HCT116 (cell line): ENCODE data around the gene RWDD2A. TPM values are rescaled to one million over a fixed set of nuclear protein-coding genes. Genes with fewer than 3 reads are reported as not detected.

ENCODE experiments used
- ATAC-seq: fragments of 200-7000 bp; cut with Tn5 transposase; 2 replicates; pipeline ENCODE4 v1.9.1; 2020; ENCODE audit warnings: mild to moderate bottlenecking, moderate library complexity
- BruUV-seq: library from RNA; stranded (reverse); fragments of 400-500 nt; replicated peaks from 2 replicates; lab custom pipeline; 2021; lab: Mats Ljungman, UMichigan
- CTCF ChIA-PET: fragments of 300-600 bp; sonication (Branson Sonifier 250); formaldehyde crosslinking; loops from one replicate; lab custom pipeline; 2021; ENCODE audit warnings: antibody characterized with exemption; lab: Charles Lee
- POLR2A ChIA-PET: fragments of 300-600, 350-600 bp; sonication (Branson Sonifier 250); formaldehyde crosslinking; loops from one replicate; lab custom pipeline; 2021; ENCODE audit warnings: antibody characterized with exemption; lab: Charles Lee
- RAD21 ChIA-PET, 2 experiments: fragments of 300-600 bp; sonication (Branson Sonifier 250); formaldehyde crosslinking; loops; one replicate each; lab custom pipeline; 2023; ENCODE audit warnings: low total read pairs in 2 of 2; ENCODE audit not compliant: uncharacterized antibody in 2 of 2, unreplicated experiment in 2 of 2, low non-redundant PET in 1 of 2; lab: Charles Lee
- DNase-seq: peaks from one replicate; pipeline ENCODE4 v3.0.0-alpha.2; 2010; ENCODE audit warnings: low read depth, low spot score
- H2AFZ ChIP-seq: fragments of 200-600 bp; shearing (Covaris generic), sonication (generic); 2 replicates; pipeline ENCODE4 v1.6.1; 2017; ENCODE audit warnings: low read depth, mixed run types, mixed read lengths, antibody characterized with exemption, low read length; ENCODE audit not compliant: poor library complexity, severe bottlenecking
- H3K27ac ChIP-seq: 2 replicates; pipeline ENCODE4 v1.5.1; 2012; ENCODE audit warnings: low read depth, low read length
- H3K27me3 ChIP-seq: fragments of 200-600 bp; sonication (generic); 2 replicates; pipeline ENCODE4 v1.6.1; 2016; ENCODE audit warnings: mixed run types, low read length, mixed read lengths; ENCODE audit not compliant: insufficient read depth
- H3K36me3 ChIP-seq, 2 experiments: fragments of 200-500 bp in 1 of 2; fragments of 200-600 bp in 1 of 2; sonication (Bioruptor generic) in 1 of 2; sonication (generic) in 1 of 2; 2 replicates each; pipeline versions ENCODE4 v1.5.1 to v1.6.1; 2014 to 2016; ENCODE audit warnings: low read length in 2 of 2, inconsistent platforms in 1 of 2, mixed read lengths in 1 of 2, mixed run types in 1 of 2; ENCODE audit not compliant: insufficient read depth in 2 of 2, control insufficient read depth in 1 of 2
- H3K4me1 ChIP-seq, 2 experiments: fragments of 200-600 bp in 1 of 2; sonication (generic) in 1 of 2; 2 replicates each; pipeline versions ENCODE4 v1.5.1 to v1.6.1; 2012 to 2017; ENCODE audit warnings: low read length in 2 of 2, inconsistent platforms in 1 of 2, mild to moderate bottlenecking in 1 of 2, mixed read lengths in 1 of 2, mixed run types in 1 of 2, moderate library complexity in 1 of 2; ENCODE audit not compliant: insufficient read depth in 2 of 2, control insufficient read depth in 1 of 2
- H3K4me2 ChIP-seq: fragments of 200-600 bp; sonication (generic); 2 replicates; pipeline ENCODE4 v1.6.1; 2017; ENCODE audit warnings: mixed run types, low read length, mixed read lengths
- H3K4me3 ChIP-seq, 2 experiments: fragments of 200-600 bp in 1 of 2; sonication (generic) in 1 of 2; replicated peaks in 1 of 2; 2 replicates each; pipeline ENCODE4 v1.5.1; 2011 to 2016; ENCODE audit warnings: low read length in 2 of 2, control low read depth in 1 of 2, low read depth in 1 of 2, mild to moderate bottlenecking in 1 of 2, mixed read lengths in 1 of 2, mixed run types in 1 of 2
- H3K79me2 ChIP-seq: fragments of 200-600 bp; sonication (generic); 2 replicates; pipeline ENCODE4 v1.6.1; 2017; ENCODE audit warnings: mild to moderate bottlenecking, mixed run types, low read length, moderate library complexity, mixed read lengths; ENCODE audit not compliant: insufficient read depth
- H3K9ac ChIP-seq: fragments of 200-600 bp; sonication (generic); 2 replicates; pipeline ENCODE4 v1.6.1; 2016; ENCODE audit warnings: low read length, mixed read lengths
- H3K9me2 ChIP-seq: fragments of 200-600 bp; sonication (generic), shearing (Covaris generic); 2 replicates; pipeline ENCODE4 v1.6.1; 2017; ENCODE audit warnings: mixed run types, mild to moderate bottlenecking, moderate library complexity; ENCODE audit not compliant: insufficient read depth
- H3K9me3 ChIP-seq, 2 experiments: fragments of 200-500 bp in 1 of 2; fragments of 200-600 bp in 1 of 2; sonication (Bioruptor generic) in 1 of 2; sonication (generic) in 1 of 2; 2 replicates each; pipeline ENCODE4 v1.6.1; 2014 to 2017; ENCODE audit warnings: low read length in 2 of 2, mixed read lengths in 2 of 2, inconsistent platforms in 1 of 2, low read depth in 1 of 2, mild to moderate bottlenecking in 1 of 2, mixed run types in 1 of 2, moderate library complexity in 1 of 2; ENCODE audit not compliant: control insufficient read depth in 1 of 2, insufficient read depth in 1 of 2
- H4K20me1 ChIP-seq: fragments of 200-600 bp; sonication (generic), shearing (Covaris generic); 2 replicates; pipeline ENCODE4 v1.6.1; 2017; ENCODE audit warnings: mixed run types, mild to moderate bottlenecking, moderate library complexity; ENCODE audit not compliant: insufficient read depth
- ATF3 ChIP-seq: IDR thresholded peaks from 2 replicates; pipeline ENCODE4 v1.6.1; 2012
- CBX3 ChIP-seq: IDR thresholded peaks from 2 replicates; pipeline ENCODE4 v1.6.1; 2012; ENCODE audit warnings: low read depth
- EGR1 ChIP-seq: IDR thresholded peaks from 2 replicates; pipeline ENCODE4 v1.6.1; 2012; ENCODE audit warnings: low read depth
- ELF1 ChIP-seq: IDR thresholded peaks from 2 replicates; pipeline ENCODE4 v1.6.1; 2012; ENCODE audit warnings: low read depth, borderline replicate concordance
- EZH2 ChIP-seq: fragments of 200-600 bp; sonication (generic); IDR thresholded peaks from 2 replicates; pipeline ENCODE4 v1.6.1; 2017; ENCODE audit warnings: antibody characterized with exemption, mixed run types
- EZH2phosphoT487 ChIP-seq: fragments of 200-600 bp; IDR thresholded peaks from 2 replicates; pipeline ENCODE4 v1.6.1; 2018; ENCODE audit warnings: antibody characterized with exemption, borderline replicate concordance
- FOSL1 ChIP-seq: IDR thresholded peaks from 2 replicates; pipeline ENCODE4 v1.6.1; 2012; ENCODE audit warnings: low read depth
- JUND ChIP-seq: IDR thresholded peaks from 2 replicates; pipeline ENCODE4 v1.6.1; 2012
- POLR2A ChIP-seq: IDR thresholded peaks from 2 replicates; pipeline ENCODE4 v1.7.0; 2011; ENCODE audit warnings: borderline replicate concordance; ENCODE audit not compliant: insufficient read depth, insufficient read length; ENCODE audit errors: extremely low read depth
- POLR2AphosphoS5 ChIP-seq: IDR thresholded peaks from 2 replicates; pipeline ENCODE4 v1.6.1; 2011; ENCODE audit warnings: mild to moderate bottlenecking, low read depth, low read length, moderate library complexity
- REST ChIP-seq: IDR thresholded peaks from 2 replicates; pipeline ENCODE4 v1.6.1; 2012; ENCODE audit warnings: low read depth
- SIN3A ChIP-seq: IDR thresholded peaks from 2 replicates; pipeline ENCODE4 v1.6.1; 2012; ENCODE audit warnings: low read depth
- SP1 ChIP-seq: IDR thresholded peaks from 2 replicates; pipeline ENCODE4 v1.6.1; 2012; ENCODE audit warnings: low read depth
- SRF ChIP-seq: IDR thresholded peaks from 2 replicates; pipeline ENCODE4 v1.6.1; 2012; ENCODE audit warnings: low read depth
- YY1 ChIP-seq: IDR thresholded peaks from 2 replicates; pipeline ENCODE4 v1.6.1; 2011; ENCODE audit warnings: low read length, low read depth, moderate library complexity, mild to moderate bottlenecking; ENCODE audit not compliant: insufficient replicate concordance; ENCODE audit errors: extremely low read depth
- ZFX ChIP-seq: fragments of 450-650 bp; IDR thresholded peaks from 2 replicates; pipeline ENCODE4 v1.6.1; 2017
- ZNF274 ChIP-seq: fragments of 200-500 bp; sonication (Bioruptor generic); IDR thresholded peaks from 2 replicates; pipeline ENCODE4 v1.6.1; 2014; ENCODE audit warnings: mild to moderate bottlenecking, low read depth, low read length, inconsistent platforms
- intact Hi-C: fragments of 100-400 bp; cut with micrococcal nuclease; formaldehyde crosslinking; loops from 2 replicates; pipeline ENCODE4 v1.10.0; 2022
- total RNA-seq: library from RNA; stranded (reverse); gene quantifications from one replicate; pipeline ENCODE4 v1.2.1, GENCODE V29; 2021; ENCODE audit not compliant: unreplicated experiment
- TF ChIP-seq, protein P1 (sequence below): IDR thresholded peaks from 2 replicates; pipeline ENCODE4 v1.6.1; 2011; ENCODE audit warnings: mild to moderate bottlenecking, low read length, moderate library complexity; ENCODE audit not compliant: insufficient replicate concordance; ENCODE audit errors: extremely low read depth
- TF ChIP-seq, protein P2 (sequence below), 3 experiments: fragments of 200-600 bp in 1 of 3; sonication (generic) in 1 of 3; IDR thresholded peaks in 2 of 3; conservative IDR thresholded peaks in 1 of 3; 2 replicates each; pipeline ENCODE4 v1.5.1; 2012 to 2017; ENCODE audit warnings: low read depth in 2 of 3, low read length in 2 of 3, antibody characterized with exemption in 1 of 3, borderline replicate concordance in 1 of 3, control low read depth in 1 of 3, mild to moderate bottlenecking in 1 of 3, mixed read lengths in 1 of 3, mixed run types in 1 of 3, moderate library complexity in 1 of 3; ENCODE audit not compliant: insufficient read depth in 1 of 3
- TF ChIP-seq, protein P3 (sequence below): IDR thresholded peaks from 2 replicates; pipeline ENCODE4 v1.6.1; 2012

The RWDD2A gene
- total RNA-seq, 1 experiment from 2014 or later, result 3.6 TPM

GRCh38 chr6:83198486-83199172 lies 5.5 kb downstream of the RWDD2A start:
- H3K4me1 ChIP-seq, result peaks cover 3 to 12% of the 10 kb centered on the region in 2 experiments; a peak in 3 of 4 replicates
- no peak overlapping the region for H3K4me2 ChIP-seq
- no peak for TF ChIP-seq CBX3
- TF ChIP-seq FOSL1, result no peak
- no peak for TF ChIP-seq SIN3A
- TF ChIP-seq EZH2, result no peak
- TF ChIP-seq SRF, result no peak
- no peak for TF ChIP-seq POLR2A
- no peak for TF ChIP-seq SP1
- no peak for TF ChIP-seq EGR1
- TF ChIP-seq YY1, result no peak
- TF ChIP-seq, protein P1, sequence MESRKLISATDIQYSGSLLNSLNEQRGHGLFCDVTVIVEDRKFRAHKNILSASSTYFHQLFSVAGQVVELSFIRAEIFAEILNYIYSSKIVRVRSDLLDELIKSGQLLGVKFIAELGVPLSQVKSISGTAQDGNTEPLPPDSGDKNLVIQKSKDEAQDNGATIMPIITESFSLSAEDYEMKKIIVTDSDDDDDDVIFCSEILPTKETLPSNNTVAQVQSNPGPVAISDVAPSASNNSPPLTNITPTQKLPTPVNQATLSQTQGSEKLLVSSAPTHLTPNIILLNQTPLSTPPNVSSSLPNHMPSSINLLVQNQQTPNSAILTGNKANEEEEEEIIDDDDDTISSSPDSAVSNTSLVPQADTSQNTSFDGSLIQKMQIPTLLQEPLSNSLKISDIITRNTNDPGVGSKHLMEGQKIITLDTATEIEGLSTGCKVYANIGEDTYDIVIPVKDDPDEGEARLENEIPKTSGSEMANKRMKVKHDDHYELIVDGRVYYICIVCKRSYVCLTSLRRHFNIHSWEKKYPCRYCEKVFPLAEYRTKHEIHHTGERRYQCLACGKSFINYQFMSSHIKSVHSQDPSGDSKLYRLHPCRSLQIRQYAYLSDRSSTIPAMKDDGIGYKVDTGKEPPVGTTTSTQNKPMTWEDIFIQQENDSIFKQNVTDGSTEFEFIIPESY, result no peak
- TF ChIP-seq POLR2AphosphoS5, result no peak
- no peak for TF ChIP-seq ZNF274
- TF ChIP-seq, protein P2, sequence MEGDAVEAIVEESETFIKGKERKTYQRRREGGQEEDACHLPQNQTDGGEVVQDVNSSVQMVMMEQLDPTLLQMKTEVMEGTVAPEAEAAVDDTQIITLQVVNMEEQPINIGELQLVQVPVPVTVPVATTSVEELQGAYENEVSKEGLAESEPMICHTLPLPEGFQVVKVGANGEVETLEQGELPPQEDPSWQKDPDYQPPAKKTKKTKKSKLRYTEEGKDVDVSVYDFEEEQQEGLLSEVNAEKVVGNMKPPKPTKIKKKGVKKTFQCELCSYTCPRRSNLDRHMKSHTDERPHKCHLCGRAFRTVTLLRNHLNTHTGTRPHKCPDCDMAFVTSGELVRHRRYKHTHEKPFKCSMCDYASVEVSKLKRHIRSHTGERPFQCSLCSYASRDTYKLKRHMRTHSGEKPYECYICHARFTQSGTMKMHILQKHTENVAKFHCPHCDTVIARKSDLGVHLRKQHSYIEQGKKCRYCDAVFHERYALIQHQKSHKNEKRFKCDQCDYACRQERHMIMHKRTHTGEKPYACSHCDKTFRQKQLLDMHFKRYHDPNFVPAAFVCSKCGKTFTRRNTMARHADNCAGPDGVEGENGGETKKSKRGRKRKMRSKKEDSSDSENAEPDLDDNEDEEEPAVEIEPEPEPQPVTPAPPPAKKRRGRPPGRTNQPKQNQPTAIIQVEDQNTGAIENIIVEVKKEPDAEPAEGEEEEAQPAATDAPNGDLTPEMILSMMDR (IDR thresholded peaks at IDR 0.05 in 2 of 3, conservative IDR thresholded peaks at IDR 0.05 in 1 of 3; ENCODE audit: borderline replicate concordance in 1 of 3, insufficient read depth in 1 of 3, low read depth in 2 of 3, low read length in 2 of 3), result no peak
- no peak for TF ChIP-seq ATF3
- TF ChIP-seq EZH2phosphoT487, result no peak
- TF ChIP-seq ELF1, result no peak
- TF ChIP-seq JUND, result no peak
- no peak for TF ChIP-seq REST
- TF ChIP-seq ZFX, result no peak
- TF ChIP-seq, protein P3, sequence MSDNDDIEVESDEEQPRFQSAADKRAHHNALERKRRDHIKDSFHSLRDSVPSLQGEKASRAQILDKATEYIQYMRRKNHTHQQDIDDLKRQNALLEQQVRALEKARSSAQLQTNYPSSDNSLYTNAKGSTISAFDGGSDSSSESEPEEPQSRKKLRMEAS, result no peak
- no peaks in the 10 kb centered on the region for H3K9me3 ChIP-seq
- BruUV-seq, result no TSS peak
- POLR2A ChIA-PET, result no interaction called here
- no peak overlapping the region for H3K9ac ChIP-seq
- H3K27ac ChIP-seq, result no peak overlapping the region
- no peaks in the 10 kb centered on the region for H3K79me2 ChIP-seq
- CTCF ChIA-PET, result no interaction called here
- DNase-seq (no peak), ATAC-seq (no peak)
- intact Hi-C loops, result no loop called here
- no peak overlapping the region for H2AFZ ChIP-seq
- H3K9me2 ChIP-seq, result no peaks in the 10 kb centered on the region
- H4K20me1 ChIP-seq, result no peaks in the 10 kb centered on the region
- H3K4me3 ChIP-seq, result no peak overlapping the region
- RAD21 ChIA-PET, result no interaction called here
- H3K36me3 ChIP-seq, result no peaks in the 10 kb centered on the region
- H3K27me3 ChIP-seq, result no peaks in the 10 kb centered on the region
